GM21619 (cell line): ENCODE results near the gene ZBTB34.

Source experiments
- ATAC-seq: cut with Tn5 transposase; IDR thresholded peaks from one replicate; pipeline ENCODE4 v1.9.1; 2021; ENCODE audit not compliant: unreplicated experiment

ZBTB34 gene

DNA sequence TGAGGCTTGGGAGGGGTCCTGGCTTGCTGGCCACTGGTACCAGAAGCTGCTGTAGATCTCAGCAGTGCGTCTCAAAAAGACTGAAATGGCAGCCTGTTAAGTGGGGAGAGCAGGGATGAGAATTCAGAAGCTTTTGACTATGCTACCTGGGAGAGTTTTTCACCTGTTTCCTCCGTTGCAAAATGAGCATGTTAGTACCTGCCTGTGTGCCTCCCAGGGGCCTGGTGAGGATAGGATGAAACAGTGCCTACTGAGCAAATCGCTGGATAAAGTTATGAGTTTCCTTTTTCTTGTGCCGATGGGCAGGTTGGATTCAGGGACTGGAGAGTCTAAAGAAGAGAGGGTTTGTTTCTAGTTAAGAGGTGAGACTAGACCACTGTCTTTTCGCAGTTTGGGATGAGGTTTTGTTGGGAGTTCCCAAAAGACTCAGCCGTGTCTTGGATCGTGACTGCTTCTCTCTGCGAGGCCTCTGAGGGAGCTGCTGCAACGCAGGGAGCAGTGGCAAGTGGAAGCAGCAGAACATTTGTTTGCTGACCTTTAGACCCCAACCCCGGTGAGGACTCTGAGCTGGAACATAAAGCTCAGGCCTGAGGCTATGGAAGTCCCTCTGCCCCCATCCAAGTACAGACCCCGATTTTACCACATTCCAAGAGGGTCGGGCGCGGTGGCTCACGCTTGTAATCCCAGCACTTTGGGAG, 55.6 kb downstream of the ZBTB34 start:
- no peak for ATAC-seq

DNA sequence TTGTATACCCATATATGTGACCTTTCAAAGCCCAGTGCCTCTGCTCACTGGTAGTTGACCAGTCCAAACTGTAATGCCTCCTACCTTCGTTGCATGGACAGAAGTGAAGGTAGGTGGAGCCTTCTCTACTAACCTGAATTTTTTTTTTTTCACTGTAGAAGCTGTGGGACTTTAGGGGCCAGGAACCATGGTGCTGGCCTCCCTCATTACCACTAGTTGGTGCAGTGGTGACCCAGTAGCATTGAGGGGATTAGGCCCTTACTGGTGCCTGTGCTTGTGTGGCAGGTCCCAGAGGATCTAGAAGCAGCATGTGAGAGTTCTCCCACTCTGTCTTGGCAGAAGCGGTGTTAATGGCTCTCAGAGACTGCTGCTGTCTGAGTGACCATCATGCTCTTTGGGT, 56.5 kb downstream of the ZBTB34 start:
- no peak for ATAC-seq

DNA sequence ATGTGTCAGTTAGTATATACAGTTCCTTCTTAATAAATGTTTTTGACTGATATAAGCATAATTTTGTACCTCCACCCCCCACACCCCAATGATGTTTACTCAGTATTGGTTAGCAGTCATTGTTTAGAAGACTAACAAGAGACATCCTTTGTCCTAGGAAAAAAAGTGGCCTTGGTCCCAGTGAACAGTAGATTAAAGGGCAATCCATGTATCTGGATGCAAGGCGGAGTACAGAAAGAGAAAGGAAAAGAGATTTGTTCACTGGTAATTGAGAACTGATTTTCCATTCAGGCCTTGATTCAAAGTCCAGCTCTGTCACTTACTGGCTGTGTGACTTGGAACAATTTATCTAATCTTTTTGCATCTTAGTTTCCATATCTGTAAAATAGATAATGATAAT, 58.8 kb downstream of the ZBTB34 start:
- no peak for ATAC-seq

DNA sequence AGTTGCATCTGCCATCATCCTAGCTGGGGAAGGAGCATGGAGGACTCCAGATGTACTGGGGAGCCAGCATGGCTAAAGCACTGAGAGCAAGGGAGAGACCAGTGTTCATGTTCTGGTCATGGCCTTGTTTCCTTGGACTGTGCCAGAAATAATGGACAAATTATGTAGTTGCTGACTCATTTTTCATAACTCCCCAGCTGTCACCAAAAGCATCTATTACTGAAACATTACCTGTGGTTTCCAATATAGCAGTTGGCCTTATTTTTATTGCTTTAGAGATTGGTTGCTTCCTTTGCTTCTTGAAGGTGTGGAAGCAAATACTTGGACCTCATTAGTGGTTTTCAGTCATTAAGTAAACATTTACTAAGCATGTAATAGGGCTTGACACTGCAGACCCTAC, 65.4 kb downstream of the ZBTB34 start:
- no peak for ATAC-seq

DNA sequence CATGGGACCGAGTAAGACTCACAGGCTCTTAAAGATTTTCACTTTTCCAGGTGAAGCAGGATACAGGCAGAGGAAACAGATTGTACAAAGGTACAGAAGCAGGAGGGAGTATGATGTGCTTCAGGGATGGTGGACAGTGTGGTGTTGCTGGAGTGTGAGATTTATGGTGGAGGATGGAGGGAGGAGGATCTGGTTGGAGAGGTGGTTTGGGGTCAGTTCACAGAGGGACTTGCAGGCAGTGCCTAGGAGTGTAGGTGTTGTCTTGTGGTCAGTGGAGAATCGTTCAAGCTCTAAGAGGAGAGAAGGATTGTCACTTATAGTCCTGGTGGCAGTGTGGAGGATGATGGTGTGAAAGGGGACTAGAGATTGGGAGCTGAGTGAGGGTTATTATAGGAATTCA, 65.9 kb downstream of the ZBTB34 start:
- no peak for ATAC-seq

DNA sequence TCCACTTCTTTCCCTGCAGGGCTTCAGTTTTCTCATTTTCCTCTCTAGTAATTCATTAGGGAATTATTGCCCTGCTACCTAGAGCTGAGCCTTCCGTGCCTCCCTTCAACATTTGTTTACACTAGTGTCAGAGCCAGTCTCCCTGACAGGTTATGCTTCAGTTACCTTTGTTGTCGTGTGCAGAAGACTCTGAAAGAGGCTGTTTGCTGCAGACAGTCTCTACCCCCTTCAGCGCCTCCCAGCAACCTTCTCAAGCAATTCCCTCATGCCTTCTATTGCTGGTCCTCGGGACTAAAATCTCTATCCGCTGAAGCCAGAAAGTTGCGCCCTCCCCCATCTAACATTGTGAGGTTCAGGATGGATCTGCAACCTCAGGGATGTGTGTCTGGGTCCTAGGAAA, 67.0 kb downstream of the ZBTB34 start:
- ATAC-seq = no peak

DNA sequence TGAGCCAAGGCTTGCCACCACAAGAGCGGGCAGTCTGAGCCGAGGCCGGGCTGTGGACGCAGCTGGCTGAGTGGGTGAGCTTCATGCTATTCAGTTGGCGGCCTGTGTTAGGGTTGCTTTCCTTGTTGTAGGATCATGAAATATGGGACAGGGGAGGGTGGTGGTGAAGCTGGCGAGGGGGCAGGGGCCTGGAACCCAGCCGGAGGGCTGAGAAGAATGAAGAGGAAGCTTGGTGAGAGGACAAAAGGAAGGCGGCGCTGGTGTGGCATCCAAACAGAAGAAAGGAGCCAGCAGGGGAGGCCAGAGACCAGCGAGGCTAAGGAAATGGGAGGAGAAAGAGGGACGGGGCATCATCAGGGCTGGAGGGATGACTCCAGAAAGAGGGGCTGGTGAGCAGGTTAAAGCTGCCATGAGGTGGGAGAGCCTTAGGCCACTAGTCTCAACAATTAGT, 72.5 kb downstream of the ZBTB34 start:
- no peak for ATAC-seq

DNA sequence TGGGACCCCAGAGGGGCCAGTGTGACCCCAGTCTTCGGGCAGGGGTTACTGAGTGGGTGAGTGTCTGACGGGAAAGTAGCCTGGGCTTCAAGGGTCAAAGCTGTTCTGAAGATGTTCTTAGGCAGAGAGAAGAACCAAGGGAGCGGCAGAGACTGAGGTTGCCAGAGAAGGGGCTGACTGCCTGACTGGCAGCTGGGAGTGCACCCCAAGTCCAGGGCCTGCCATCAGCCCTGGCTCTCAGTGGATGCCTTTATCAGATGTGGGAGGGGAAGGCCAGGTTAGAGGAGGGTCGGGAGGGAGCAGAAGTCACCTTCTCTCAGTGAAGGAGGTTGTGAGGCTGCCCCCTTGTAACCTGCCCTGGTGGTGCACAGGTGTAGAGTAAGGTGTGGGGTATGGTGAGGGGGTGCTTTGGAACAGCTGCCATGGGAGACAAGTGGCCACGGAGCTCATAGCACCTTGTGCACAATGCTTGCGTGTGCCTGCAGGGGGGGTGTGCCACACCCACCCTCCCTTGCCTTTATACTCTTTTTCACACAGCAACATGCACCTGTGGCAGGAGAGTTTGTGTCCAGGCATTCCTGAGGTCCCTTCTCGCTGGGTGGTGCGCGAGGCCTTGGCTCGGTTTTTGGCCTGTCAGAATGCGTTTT, 73.0 kb downstream of the ZBTB34 start:
- no peak for ATAC-seq

DNA sequence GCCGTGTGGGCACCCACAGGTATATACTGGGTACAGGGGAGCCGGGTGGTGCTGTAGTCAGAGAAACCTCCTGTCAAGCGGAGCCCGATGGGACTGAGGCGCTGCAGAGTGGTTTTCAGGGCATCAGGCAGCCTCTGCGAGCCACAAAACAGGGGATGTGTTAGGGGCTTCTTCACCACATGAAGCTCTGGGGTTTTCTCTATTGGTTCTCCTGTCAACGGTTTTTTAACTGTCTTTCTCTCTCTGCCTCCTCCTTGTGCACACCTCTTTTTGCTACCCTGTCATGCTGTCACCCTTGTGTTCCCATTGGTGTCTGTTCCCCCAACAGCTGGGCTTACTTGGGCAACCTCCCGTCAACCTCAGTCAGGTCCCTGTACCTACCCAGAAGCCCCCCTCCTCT, 74.0 kb downstream of the ZBTB34 start:
- ATAC-seq = no peak
